A673 (cell line): ENCODE results near the gene MRPL52. TPM values are rescaled to one million over a fixed set of nuclear protein-coding genes. Genes with fewer than 3 reads are reported as not detected.

Experiments
- BruUV-seq: library from RNA; stranded (reverse); fragments of 400-500 nt; replicated peaks from 2 replicates; lab custom pipeline; 2021; lab: Mats Ljungman, UMichigan
- CTCF ChIA-PET: fragments of 300-600 bp; sonication (Branson Sonifier 250); formaldehyde crosslinking; loops from one replicate; lab custom pipeline; 2022; ENCODE audit warnings: antibody characterized with exemption; lab: Charles Lee
- POLR2A ChIA-PET: fragments of 300-600 bp; sonication (Branson Sonifier 250); formaldehyde crosslinking; loops from one replicate; lab custom pipeline; 2022; ENCODE audit warnings: antibody characterized with exemption; ENCODE audit not compliant: low non-redundant PET; lab: Charles Lee
- DNase-seq: peaks from one replicate; pipeline ENCODE4 v3.0.0-alpha.2; 2015; ENCODE audit warnings: low spot score
- H3K27ac ChIP-seq: fragments of 200-600 bp; sonication (generic); 2 replicates; pipeline ENCODE4 v1.5.1; 2016; ENCODE audit warnings: mixed run types, low read depth, mild to moderate bottlenecking, mixed read lengths, antibody characterized with exemption, low read length; ENCODE audit not compliant: poor library complexity, severe bottlenecking
- H3K27me3 ChIP-seq: fragments of 200-600 bp; sonication (generic); replicated peaks from 2 replicates; pipeline ENCODE4 v1.6.1; 2017; ENCODE audit warnings: mixed run types, low read depth, mild to moderate bottlenecking, mixed read lengths, antibody characterized with exemption, low read length; ENCODE audit not compliant: insufficient read depth, poor library complexity
- H3K36me3 ChIP-seq: fragments of 200-600 bp; sonication (generic); 2 replicates; pipeline ENCODE4 v1.6.1; 2016; ENCODE audit warnings: mixed run types, mild to moderate bottlenecking, mixed read lengths, antibody characterized with exemption, low read length; ENCODE audit not compliant: insufficient read depth, poor library complexity, severe bottlenecking
- H3K4me1 ChIP-seq: fragments of 200-600 bp; sonication (generic); 2 replicates; pipeline ENCODE4 v1.6.1; 2017; ENCODE audit warnings: mixed run types, mild to moderate bottlenecking, mixed read lengths, antibody characterized with exemption, low read length; ENCODE audit not compliant: insufficient read depth, poor library complexity, severe bottlenecking
- H3K4me3 ChIP-seq: fragments of 200-600 bp; sonication (generic); 2 replicates; pipeline ENCODE4 v1.5.1; 2016; ENCODE audit warnings: low read depth, mixed run types, mild to moderate bottlenecking, mixed read lengths, low read length; ENCODE audit not compliant: poor library complexity, severe bottlenecking
- H3K9me3 ChIP-seq: fragments of 200-600 bp; sonication (generic); 2 replicates; pipeline ENCODE4 v1.6.1; 2016; ENCODE audit warnings: mixed run types, low read depth, mild to moderate bottlenecking, mixed read lengths, antibody characterized with exemption, low read length; ENCODE audit not compliant: poor library complexity, severe bottlenecking
- EZH2 ChIP-seq: fragments of 200-600 bp; sonication (generic); IDR thresholded peaks from 2 replicates; pipeline ENCODE4 v1.6.1; 2017; ENCODE audit warnings: borderline replicate concordance, low read depth, mild to moderate bottlenecking, mixed read lengths, antibody characterized with exemption, low read length; ENCODE audit not compliant: poor library complexity, severe bottlenecking
- intact Hi-C: fragments of 100-400 bp; cut with micrococcal nuclease; formaldehyde crosslinking; loops from one replicate; pipeline ENCODE4 v1.10.0; 2022; ENCODE audit not compliant: unreplicated experiment
- total RNA-seq: library from RNA; stranded (reverse); gene quantifications from 2 replicates; pipeline ENCODE4 v1.2.3, GENCODE V29; 2021
- TF ChIP-seq, protein P1 (sequence below): fragments of 300-800, 200-600 bp; sonication (generic); conservative IDR thresholded peaks from 2 replicates; pipeline ENCODE4 v1.5.1; 2017; ENCODE audit warnings: low read depth, mild to moderate bottlenecking, antibody characterized with exemption, low read length, moderate library complexity, mixed read lengths

Gene MRPL52
- total RNA-seq, 1 experiment from 2014 or later = 187 TPM

DNA sequence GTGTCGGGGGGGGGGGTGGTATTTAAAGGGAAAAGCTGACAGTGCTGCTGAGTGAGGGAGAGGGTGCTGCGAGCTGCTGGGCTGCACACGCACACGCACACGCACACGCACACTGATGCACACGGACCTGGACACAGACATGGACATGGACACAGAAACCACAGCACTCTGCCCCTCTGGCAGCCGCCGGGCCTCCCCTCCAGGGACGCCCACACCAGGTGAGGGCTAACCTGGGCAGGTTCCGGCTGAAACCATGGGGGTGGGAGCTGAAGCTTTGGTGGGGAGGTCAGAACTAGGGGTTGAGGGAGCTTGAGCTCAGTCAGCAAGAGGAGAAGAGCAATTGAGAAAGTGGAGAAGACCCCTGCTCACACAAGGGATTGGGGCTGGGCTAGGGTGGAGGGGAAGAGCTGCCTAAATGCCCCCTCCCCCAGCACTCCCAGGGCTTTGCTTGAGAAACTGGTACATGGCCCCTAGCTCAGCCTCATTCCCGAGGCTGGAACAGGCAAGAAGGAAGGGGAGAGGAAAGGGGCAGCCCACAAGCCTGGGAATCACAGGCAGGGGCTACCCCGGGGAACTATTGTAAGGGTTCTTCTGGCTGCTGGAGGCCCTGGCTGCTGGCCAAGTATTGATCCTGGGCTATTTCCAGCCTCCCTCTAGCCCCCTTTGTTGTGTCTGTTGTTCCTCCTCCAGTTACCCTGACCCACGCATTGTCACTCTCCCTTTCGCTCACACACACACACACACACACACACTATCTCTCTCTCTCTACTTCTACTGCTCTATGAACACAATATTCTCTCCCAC, 53.7 kb downstream of the MRPL52 start, which contains the start of gene REM2:
Gene REM2 (plus strand): TSS at position 50 of the 804 bp plus-strand sequence. CDS start 66 bp downstream, at position 116.
- ChIA-PET CTCF (interaction anchor here (0.9 to 1.3 kb wide), 2 partner anchors 12 to 13 kb away, joined by 3 to 4 read pairs; partner anchors contain the start of gene LRP10), POLR2A (no interaction called here)
- TF ChIP-seq EZH2 = no peak
- TF ChIP-seq, protein P1, sequence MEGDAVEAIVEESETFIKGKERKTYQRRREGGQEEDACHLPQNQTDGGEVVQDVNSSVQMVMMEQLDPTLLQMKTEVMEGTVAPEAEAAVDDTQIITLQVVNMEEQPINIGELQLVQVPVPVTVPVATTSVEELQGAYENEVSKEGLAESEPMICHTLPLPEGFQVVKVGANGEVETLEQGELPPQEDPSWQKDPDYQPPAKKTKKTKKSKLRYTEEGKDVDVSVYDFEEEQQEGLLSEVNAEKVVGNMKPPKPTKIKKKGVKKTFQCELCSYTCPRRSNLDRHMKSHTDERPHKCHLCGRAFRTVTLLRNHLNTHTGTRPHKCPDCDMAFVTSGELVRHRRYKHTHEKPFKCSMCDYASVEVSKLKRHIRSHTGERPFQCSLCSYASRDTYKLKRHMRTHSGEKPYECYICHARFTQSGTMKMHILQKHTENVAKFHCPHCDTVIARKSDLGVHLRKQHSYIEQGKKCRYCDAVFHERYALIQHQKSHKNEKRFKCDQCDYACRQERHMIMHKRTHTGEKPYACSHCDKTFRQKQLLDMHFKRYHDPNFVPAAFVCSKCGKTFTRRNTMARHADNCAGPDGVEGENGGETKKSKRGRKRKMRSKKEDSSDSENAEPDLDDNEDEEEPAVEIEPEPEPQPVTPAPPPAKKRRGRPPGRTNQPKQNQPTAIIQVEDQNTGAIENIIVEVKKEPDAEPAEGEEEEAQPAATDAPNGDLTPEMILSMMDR = no peak
- Histone ChIP-seq H3K9me3 (no peaks in the 10 kb centered on the region), H3K27ac (no peak within 1 kb of the TSS), H3K4me1 (no peaks in the 10 kb centered on the region), H3K4me3 (no peak within 1 kb of the TSS), H3K36me3 (no peaks in the 10 kb centered on the region), H3K27me3 (no peaks in the 10 kb centered on the region)
- BruUV-seq = no TSS peak
- DNase-seq = no peak
- intact Hi-C loops = no loop called here

- no peaks in the 10 kb centered on the region for H3K36me3 ChIP-seq
- H3K27me3 ChIP-seq = no peaks in the 10 kb centered on the region
- no peak overlapping the region for H3K27ac ChIP-seq
- no peaks in the 10 kb centered on the region for H3K9me3 ChIP-seq
- CTCF ChIA-PET = no interaction called here
- POLR2A ChIA-PET = interaction anchor here (0.5 to 0.6 kb wide), 2 partner anchors 29 to 327 kb away, joined by 3 to 5 read pairs; no protein-coding TSS in a partner anchor
- DNase-seq = no peak
- BruUV-seq = no TSS peak
- intact Hi-C loops = no loop called here
- no peak overlapping the region for H3K4me3 ChIP-seq
- no peaks in the 10 kb centered on the region for H3K4me1 ChIP-seq
- TF ChIP-seq, protein P1 = no peak
- TF ChIP-seq EZH2 = no peak
Observed at GRCh38 chr14:22884076-22884737, 54.5 kb downstream of the MRPL52 start.

Other genes with a start within 250 kb of the MRPL52 start
- gene DAD1, start 240.7 kb upstream of the MRPL52 start, total RNA-seq = 224 and 261 TPM in 2 replicates
- gene ABHD4, start 231.6 kb upstream of the MRPL52 start, total RNA-seq = 36.6 and 40.7 TPM in 2 replicates
- gene OR6J1, start 185.5 kb upstream of the MRPL52 start, total RNA-seq = not detected in 2 replicates
- gene OXA1L, start 63.2 kb upstream of the MRPL52 start, total RNA-seq = 103 and 107 TPM in 2 replicates
- 1.9 and 2.3 TPM in 2 replicates for gene SLC7A7, start 14.5 kb upstream of the MRPL52 start, total RNA-seq
- 91.3 and 110 TPM in 2 replicates for gene MMP14, start 6.7 kb downstream of the MRPL52 start, total RNA-seq
- 7.8 and 11.8 TPM in 2 replicates for gene LRP10, start 41.9 kb downstream of the MRPL52 start, total RNA-seq
- 0.15 TPM in 1 of 2 replicates, not detected in the other for gene REM2, start 53.3 kb downstream of the MRPL52 start, total RNA-seq
- 105 and 118 TPM in 2 replicates for gene RBM23, start 89.3 kb downstream of the MRPL52 start, total RNA-seq
- gene PRMT5, start 99.5 kb downstream of the MRPL52 start, total RNA-seq = 244 and 273 TPM in 2 replicates
- 62.7 and 73.9 TPM in 2 replicates for gene HAUS4, start 127.2 kb downstream of the MRPL52 start, total RNA-seq
- 37.6 and 43.6 TPM in 2 replicates for gene AJUBA, start 152.7 kb downstream of the MRPL52 start, total RNA-seq
- 9.9 and 10.8 TPM in 2 replicates for gene C14orf93, start 180.3 kb downstream of the MRPL52 start, total RNA-seq
- 491 and 500 TPM in 2 replicates for gene PSMB5, start 205.0 kb downstream of the MRPL52 start, total RNA-seq
- gene PSMB11, start 212.3 kb downstream of the MRPL52 start, total RNA-seq = not detected in 2 replicates
- gene CDH24, start 227.6 kb downstream of the MRPL52 start, total RNA-seq = 44.8 and 47.0 TPM in 2 replicates